GM18526 (cell line): ENCODE measurements around the gene OR13G1.

Experiments used
- POLR2A ChIP-seq: IDR thresholded peaks from 3 replicates; pipeline ENCODE4 v1.6.1; 2011; ENCODE audit not compliant: insufficient read length; ENCODE audit errors: extremely low read depth

The OR13G1 gene

DNA sequence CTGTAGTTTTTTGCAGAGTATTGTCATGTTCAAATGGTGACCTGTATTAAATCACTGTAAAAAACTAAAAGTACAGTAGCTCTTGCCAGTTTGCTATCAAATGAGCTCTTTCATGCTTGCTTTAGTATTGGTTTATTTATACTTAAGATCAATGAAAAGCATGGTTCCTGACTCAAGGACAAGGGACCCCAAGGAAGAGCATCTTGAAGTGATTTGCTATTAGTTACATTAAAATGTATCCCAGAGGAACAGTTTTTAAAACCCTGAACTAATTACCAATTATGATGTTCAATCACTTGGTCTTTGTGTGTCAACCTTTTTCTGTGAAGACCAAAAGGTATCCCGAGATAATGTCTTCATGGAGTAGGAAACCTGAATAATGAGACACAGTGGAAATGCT is at the start of gene OR13G1:
OR13G1 (minus strand) TSS at position 101 of the 400 bp plus-strand sequence. CDS start 6,698 bp downstream, outside the sequence.
- TF ChIP-seq POLR2A, result no peak

- TF ChIP-seq POLR2A, result no peak
Observed at GRCh38 chr1:247721222-247721621, 41.7 kb upstream of the OR13G1 start.

- TF ChIP-seq POLR2A, result no peak
Observed at GRCh38 chr1:247716546-247716945, 37.0 kb upstream of the OR13G1 start, which contains the start of gene OR6F1. OR6F1 (minus strand) TSS chr1:247716646; CDS start chr1:247712755, 3,891 bp downstream.

DNA sequence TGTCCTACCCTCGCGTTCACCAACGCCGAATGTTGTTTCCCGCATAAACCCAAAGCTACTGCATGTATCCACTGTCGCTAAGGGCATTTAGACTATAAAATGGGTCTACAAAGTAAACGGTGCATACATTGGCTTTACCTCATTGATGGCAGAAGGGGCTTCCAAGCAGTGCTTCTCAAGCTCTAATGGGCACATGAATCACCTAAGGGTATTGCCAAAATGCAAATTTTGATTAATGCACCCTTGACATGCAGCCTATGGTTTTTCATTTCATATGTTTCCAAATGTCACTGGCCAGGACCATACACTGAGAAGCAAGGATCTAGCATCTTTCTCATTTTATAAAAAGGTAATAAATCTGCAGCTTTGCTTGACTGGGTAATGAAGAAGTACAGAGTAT is 34.2 kb upstream of the OR13G1 start:
- no peak for TF ChIP-seq POLR2A

DNA sequence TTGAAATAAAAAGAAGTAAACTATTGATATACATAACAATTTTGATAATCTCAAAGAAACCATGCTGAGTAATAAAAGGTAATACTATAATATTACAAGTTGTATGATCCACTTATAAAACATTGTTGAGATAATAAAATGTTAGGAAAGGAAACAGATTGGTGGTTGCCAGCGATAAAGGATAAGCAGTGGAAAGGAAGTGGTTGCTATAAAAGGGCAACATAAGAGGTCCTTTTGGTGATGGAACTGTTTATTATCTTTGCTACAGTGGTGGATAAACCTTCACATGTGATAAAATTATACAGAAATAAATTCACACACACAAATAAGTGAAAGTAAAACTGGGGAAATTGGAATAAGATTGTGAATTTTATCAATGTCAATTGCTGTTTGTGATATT is 21.8 kb upstream of the OR13G1 start:
- TF ChIP-seq POLR2A, result no peak

DNA sequence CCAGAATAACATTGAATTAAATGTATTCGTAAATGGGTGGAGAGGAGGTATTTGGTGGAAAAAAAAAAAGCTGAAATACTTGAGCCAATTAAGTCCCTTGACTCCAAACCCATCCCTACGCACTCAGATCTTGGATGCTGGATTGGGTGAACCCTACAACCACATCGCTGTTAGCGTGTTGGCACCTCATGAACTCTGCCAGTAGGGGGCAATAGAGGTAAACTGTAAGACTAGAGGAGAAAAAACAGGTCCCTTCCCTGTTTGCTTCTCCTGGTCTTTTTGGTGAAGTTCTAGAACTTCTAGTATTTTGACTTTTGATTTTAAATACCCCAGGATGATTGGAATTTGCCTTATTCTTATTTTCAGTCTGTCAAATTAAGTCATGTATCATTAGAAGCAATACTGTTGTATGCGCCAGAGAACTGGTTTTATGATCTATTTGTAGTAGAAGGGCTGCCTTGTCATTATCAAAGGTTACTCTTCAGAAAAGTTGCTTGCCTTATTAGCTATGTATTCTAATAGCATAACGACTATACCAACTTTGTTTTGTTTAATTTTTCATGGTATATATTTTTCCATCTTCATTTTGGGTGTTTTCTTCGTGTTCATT is 1.9 kb upstream of the OR13G1 start:
- no peak for TF ChIP-seq POLR2A

DNA sequence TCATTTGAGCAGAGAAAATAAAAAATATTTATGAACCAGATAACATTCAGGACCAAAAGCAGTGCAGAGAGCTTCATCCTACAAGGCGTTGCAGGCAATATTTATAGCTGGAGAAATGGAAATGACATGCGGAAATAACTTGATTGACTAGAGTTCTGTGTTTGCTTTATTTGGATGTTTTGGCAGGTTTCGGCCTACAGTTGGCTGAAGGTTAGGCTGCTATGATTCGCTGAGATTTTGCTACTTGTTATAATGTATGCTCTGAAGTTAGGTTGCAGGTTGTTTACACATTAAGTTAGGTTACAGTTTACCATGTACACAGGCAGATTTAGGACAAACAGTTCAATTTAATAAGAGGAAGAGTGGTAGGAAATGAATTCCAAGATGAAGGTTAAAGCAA is 632 bp upstream of the OR13G1 start:
- no peak for TF ChIP-seq POLR2A

- no peak for TF ChIP-seq POLR2A
Observed at GRCh38 chr1:247669225-247669624, 10.3 kb downstream of the OR13G1 start.

DNA sequence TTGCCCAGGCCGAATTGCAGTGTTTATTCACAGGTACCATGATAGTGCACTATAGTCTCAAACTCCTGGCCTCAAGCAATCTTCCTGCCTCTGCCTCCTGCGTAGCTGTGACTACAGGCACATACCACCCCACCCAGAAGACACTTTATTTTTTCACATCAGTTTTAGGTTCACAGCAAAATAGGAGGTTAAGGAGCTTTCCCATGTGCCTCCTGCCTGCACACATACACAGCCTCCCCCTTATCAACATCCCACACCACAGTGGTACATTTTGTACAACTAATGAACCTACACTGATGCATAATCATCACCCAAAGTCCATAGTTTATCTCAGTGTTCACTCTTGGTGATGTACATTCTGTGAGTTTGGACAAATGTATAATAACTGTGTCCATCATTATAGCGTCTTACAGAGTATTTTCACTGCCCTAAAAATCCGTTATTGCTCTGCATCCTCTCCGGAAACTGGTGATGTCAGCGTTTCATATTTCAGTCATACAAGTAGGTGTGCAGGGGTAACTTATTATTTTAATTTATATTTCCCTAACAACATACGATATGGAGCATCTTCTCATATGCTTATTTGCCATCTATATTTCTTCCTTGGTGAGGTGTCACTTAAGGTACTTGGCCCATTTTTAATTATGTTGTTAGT is 23.2 kb downstream of the OR13G1 start:
- TF ChIP-seq POLR2A, result no peak

- TF ChIP-seq POLR2A, result no peak
Observed at GRCh38 chr1:247653040-247653439, 26.5 kb downstream of the OR13G1 start.

GRCh38 chr1:247647864-247648263 is 31.7 kb downstream of the OR13G1 start:
- no peak for TF ChIP-seq POLR2A

DNA sequence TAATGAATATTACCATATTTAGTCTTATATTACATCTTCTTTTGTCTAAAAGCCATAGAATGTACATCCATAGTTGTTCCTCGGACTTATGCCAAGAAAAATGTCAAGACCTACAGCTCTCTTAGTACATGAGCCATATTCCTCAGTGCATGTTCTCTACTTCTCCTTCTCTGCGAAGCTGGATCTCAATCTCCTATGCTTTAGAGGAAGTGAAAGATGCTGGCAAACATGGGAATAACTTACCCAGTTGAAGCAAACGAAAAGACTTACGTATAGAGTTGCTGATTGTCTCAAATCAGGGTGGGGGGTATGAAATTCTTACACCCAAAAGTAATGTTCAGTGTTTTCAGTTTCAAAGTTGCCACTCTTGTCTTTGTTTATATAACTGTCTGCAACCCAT is 32.7 kb downstream of the OR13G1 start:
- TF ChIP-seq POLR2A, result no peak

GRCh38 chr1:247642742-247643141 is 36.8 kb downstream of the OR13G1 start:
- no peak for TF ChIP-seq POLR2A

DNA sequence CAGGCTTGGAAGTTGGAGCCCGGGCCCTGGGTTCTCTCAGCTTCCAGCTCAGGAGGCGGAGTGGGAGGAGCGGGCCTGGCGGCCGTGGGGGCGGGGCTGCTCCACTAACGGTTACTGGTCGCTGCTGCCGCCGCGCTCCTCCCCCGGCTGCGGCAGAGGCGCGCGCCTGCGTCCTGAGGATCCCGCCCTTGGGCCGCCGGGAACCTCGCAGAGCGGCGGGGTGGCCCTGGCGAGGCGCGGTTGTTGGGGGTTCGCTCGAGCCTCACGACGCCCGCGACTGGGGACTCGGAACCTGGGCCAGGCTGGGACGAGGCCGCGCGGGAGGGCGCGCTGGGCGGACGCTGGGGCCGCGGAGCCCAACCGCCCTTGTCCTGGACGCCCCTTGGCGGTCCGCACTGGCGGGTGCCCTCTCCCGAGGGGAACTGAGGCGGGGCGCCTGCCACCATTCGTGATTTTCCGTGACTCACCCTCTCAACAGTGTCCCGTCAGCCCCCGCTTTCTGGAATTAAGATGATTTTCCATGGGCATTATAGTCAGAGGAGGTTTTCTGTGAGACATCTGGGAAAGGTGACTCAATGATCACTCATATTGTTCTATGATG is 40.1 kb downstream of the OR13G1 start:
- no peak for TF ChIP-seq POLR2A

DNA sequence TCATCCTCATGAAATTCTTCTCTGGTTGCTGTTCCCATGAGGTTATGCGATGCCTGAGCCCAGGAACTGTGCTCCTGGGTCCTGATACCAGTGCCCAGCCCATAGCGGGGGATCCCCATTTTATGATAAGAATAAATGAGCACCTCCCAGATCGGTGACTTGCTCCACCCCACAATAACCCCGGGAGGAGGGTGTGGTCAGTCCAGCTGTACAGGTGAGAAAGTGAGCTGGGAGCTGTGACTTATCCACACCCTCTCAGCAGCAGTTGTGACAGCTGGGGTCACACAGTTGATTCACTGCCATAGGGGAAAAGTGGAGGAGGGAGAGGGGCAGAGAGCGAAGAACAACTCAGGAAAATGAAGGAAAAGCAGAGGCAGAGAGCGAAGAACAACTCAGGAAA is 40.8 kb downstream of the OR13G1 start:
- no peak for TF ChIP-seq POLR2A

DNA sequence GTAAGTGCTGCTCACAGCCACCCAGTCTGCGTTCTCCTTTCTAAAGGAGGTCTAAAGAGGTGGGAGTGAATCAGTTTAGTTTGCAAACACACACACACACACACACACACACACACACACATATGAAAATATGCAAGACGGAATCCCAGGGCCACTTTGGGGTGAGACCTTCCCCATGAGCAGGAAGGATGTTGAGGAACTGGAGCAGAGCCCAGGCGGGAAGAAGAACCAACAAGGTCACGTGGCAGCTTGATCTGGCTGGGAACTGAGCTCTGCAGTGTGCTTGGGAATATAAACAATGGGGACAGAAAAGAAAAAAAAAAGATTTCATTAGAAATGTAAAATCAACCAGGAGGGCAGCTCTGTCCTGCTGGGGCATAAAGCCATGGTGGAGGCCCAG is 41.5 kb downstream of the OR13G1 start:
- TF ChIP-seq POLR2A, result no peak
